ENCODE results near the gene KCNH1. TPM values are rescaled to one million over a fixed set of nuclear protein-coding genes. Genes with fewer than 3 reads are reported as not detected.

The KCNH1 gene
- total and polyA plus RNA-seq, 10 of the 15 experiments (the other 5 are each of a cell fraction or from before 2014, with no cell fraction given) = 0.02 to 0.04 (median 0.04) TPM; not detected in 7

DNA sequence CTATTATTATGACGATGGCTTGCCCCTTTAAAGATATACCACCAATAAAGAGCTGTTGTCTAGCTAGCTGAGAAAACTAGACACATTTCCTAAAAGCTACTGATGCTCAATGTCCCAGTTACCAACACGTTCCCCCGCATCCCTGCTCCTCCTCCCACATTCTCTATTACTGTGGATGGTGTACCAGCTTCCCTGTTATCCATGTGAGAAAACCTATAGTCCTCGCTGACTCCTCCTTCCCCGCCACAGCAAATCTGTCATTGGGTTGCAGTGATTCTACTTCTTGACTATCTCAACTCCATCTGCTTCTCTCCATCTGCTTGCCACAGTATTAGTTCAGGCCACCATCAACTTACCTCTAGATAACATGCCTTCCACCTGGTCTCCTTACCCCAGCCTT, 337.5 kb downstream of the KCNH1 start:
- FAIRE-seq (no peak), ATAC-seq (no peak), DNase-seq (ENCODE audit: low read depth, low spot score) (no peak)
- Histone ChIP-seq H3K4me1 (ENCODE audit: control insufficient read depth, insufficient read depth, low read length) (no peaks in the 10 kb centered on the region), H3K4me2 (ENCODE audit: control insufficient read depth, insufficient read depth) (no peak overlapping the region), H3K9me3 (replicated peaks; ENCODE audit: control insufficient read depth, insufficient read depth, low read length) (no peaks in the 10 kb centered on the region), H2AFZ (ENCODE audit: control insufficient read depth, low read depth, low read length) (no peak overlapping the region), H3K27me3 (replicated peaks in 1 of 2; ENCODE audit: control insufficient read depth in 2 of 2, insufficient read depth in 2 of 2, low read length in 1 of 2) (no peaks in the 10 kb centered on the region), H3K4me3 (no peak overlapping the region), H4K20me1 (ENCODE audit: control insufficient read depth, insufficient read depth) (no peaks in the 10 kb centered on the region), H3K9ac (ENCODE audit: control insufficient read depth, insufficient read depth, low read length) (no peak overlapping the region), H3K27ac (ENCODE audit: control insufficient read depth, insufficient read depth) (no peak overlapping the region), H3K79me2 (ENCODE audit: control insufficient read depth, insufficient read depth, low read length) (no peaks in the 10 kb centered on the region), H3K36me3 (ENCODE audit: control insufficient read depth in 2 of 2, insufficient read depth in 2 of 2, low read length in 1 of 2) (no peaks in the 10 kb centered on the region)
- WGBS (ENCODE audit: insufficient coverage, insufficient replicate concordance, low lambda C conversion rate, missing lambda C conversion rate) = 43% methylated on average over 5 of the region's 5 CpGs
- in situ Hi-C loops (cut with MboI) (no loop called here), intact Hi-C loops (cut with micrococcal nuclease; ENCODE audit: unreplicated experiment) (no loop called here)
- ChIA-PET SMC1A (ENCODE audit: uncharacterized antibody, unreplicated experiment) (no interaction called here), CTCF (interaction anchor here (0.7 kb wide), 1 partner anchor 20 kb away, joined by 3 read pairs; no protein-coding TSS in a partner anchor), RAD21 (ENCODE audit: unreplicated experiment) (no interaction called here), POLR2A (no interaction called here)
- no TSS peak for BruUV-seq (replicated peaks)
- TF ChIP-seq PKNOX1 (IDR thresholded peaks at IDR 0.05) (no peak), LARP7 (IDR thresholded peaks at IDR 0.05) (no peak), ATF7 (IDR thresholded peaks at IDR 0.05; ENCODE audit: low read depth) (no peak), ATF3 (IDR thresholded peaks at IDR 0.05; ENCODE audit: borderline replicate concordance, extremely low read depth, low read depth, low read length) (no peak), TARDBP (IDR thresholded peaks at IDR 0.05; ENCODE audit: borderline replicate concordance) (no peak)
- TF ChIP-seq, protein P1, sequence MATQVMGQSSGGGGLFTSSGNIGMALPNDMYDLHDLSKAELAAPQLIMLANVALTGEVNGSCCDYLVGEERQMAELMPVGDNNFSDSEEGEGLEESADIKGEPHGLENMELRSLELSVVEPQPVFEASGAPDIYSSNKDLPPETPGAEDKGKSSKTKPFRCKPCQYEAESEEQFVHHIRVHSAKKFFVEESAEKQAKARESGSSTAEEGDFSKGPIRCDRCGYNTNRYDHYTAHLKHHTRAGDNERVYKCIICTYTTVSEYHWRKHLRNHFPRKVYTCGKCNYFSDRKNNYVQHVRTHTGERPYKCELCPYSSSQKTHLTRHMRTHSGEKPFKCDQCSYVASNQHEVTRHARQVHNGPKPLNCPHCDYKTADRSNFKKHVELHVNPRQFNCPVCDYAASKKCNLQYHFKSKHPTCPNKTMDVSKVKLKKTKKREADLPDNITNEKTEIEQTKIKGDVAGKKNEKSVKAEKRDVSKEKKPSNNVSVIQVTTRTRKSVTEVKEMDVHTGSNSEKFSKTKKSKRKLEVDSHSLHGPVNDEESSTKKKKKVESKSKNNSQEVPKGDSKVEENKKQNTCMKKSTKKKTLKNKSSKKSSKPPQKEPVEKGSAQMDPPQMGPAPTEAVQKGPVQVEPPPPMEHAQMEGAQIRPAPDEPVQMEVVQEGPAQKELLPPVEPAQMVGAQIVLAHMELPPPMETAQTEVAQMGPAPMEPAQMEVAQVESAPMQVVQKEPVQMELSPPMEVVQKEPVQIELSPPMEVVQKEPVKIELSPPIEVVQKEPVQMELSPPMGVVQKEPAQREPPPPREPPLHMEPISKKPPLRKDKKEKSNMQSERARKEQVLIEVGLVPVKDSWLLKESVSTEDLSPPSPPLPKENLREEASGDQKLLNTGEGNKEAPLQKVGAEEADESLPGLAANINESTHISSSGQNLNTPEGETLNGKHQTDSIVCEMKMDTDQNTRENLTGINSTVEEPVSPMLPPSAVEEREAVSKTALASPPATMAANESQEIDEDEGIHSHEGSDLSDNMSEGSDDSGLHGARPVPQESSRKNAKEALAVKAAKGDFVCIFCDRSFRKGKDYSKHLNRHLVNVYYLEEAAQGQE (IDR thresholded peaks at IDR 0.05; ENCODE audit: low read depth, low read length) = no peak
- TF ChIP-seq, protein P2, sequence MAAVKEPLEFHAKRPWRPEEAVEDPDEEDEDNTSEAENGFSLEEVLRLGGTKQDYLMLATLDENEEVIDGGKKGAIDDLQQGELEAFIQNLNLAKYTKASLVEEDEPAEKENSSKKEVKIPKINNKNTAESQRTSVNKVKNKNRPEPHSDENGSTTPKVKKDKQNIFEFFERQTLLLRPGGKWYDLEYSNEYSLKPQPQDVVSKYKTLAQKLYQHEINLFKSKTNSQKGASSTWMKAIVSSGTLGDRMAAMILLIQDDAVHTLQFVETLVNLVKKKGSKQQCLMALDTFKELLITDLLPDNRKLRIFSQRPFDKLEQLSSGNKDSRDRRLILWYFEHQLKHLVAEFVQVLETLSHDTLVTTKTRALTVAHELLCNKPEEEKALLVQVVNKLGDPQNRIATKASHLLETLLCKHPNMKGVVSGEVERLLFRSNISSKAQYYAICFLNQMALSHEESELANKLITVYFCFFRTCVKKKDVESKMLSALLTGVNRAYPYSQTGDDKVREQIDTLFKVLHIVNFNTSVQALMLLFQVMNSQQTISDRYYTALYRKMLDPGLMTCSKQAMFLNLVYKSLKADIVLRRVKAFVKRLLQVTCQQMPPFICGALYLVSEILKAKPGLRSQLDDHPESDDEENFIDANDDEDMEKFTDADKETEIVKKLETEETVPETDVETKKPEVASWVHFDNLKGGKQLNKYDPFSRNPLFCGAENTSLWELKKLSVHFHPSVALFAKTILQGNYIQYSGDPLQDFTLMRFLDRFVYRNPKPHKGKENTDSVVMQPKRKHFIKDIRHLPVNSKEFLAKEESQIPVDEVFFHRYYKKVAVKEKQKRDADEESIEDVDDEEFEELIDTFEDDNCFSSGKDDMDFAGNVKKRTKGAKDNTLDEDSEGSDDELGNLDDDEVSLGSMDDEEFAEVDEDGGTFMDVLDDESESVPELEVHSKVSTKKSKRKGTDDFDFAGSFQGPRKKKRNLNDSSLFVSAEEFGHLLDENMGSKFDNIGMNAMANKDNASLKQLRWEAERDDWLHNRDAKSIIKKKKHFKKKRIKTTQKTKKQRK (IDR thresholded peaks at IDR 0.05; ENCODE audit: low read depth, low read length) = no peak

Data from GM12878 (cell line).